Activated CD4-positive, alpha-beta T cell treated with anti-CD3 and anti-CD28 coated beads for 4 hours (primary cell): ENCODE measurements around the gene HIVEP1.
"Not testable (repeated sequence)": the region's sequence is repeated elsewhere in the genome, so short reads cannot be mapped to it uniquely, and the experiment has no call there.

Experiments used
- DNase-seq, 2 donors: peaks; one replicate each; pipeline ENCODE4 v3.0.0-alpha.2; 2020

Gene HIVEP1

DNA sequence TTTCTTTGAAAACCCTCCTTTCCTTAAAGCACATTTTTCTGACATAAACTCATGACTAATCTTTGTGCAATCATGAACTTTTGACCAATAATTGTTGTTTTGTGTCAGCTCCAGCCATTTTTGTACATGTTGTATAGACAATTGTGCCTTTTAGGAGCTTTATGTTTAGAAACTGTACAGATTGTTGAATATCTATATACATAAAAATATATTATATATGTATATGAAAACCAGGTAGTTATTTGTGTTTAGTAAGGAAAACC is 152.3 kb downstream of the HIVEP1 start:
- no peak for DNase-seq

DNA sequence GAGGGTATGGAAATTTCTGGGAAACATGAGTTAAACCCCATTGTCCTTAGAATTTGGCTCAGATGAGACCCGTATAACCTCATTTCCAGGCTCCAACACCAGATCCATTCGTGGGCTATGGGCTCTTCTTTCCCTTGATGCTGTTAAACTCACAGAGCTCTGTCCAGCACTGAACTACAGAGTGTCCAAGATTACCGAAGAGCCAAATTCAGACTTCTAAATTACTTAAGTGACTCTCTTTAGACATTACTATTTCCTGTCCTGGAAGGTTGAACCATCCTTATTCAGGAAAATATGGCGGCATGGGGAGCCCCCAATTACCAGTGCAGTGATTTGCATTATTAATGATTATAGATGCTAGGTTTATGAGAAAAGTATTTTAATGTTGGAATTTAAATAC is 153.2 kb downstream of the HIVEP1 start:
- no peak for DNase-seq

DNA sequence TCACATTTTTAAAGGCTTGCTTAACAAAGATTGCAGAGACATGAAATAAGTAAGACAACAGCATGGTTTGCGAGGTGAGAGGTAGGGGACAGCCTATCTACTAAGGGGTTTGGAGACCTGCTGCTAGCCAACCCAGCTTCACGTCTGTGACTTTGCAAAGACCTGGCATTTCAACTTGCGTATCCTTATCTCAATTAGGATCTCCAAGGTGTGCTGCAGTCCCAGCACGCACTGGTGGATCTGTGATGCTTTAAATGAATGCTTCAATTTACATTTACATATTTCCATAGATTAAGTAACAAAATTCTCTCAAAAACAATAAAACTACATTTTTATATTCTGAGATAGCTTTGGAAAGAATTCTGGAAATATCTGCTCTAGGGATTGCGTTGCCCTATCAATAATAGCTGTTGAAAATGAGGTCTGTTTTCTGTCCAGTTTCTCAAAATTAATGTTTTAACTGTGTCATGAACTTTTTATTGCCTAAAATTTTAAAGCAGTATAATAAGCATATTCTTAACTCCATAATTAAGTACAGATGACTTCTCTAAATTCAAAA is 153.7 kb downstream of the HIVEP1 start:
- DNase-seq: no peak

DNA sequence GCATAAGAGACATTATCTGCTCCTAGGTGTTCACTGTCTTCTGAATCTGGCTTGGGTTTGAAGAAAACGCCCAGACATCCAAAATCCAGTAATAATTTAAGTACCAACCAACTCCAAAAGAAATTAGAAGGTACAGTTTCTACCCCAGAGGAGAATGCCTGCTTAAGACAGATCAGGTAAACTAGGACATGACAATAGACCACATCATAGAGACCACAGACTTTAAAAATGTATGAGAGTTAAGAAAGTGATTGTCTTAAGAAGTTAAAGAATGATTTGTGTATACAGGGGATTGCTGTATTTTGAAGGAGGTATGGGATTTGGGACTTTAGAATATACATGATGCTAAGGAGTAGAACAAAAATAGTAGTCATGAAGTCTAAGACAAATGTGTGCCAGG is 157.3 kb downstream of the HIVEP1 start:
- no peak for DNase-seq

DNA sequence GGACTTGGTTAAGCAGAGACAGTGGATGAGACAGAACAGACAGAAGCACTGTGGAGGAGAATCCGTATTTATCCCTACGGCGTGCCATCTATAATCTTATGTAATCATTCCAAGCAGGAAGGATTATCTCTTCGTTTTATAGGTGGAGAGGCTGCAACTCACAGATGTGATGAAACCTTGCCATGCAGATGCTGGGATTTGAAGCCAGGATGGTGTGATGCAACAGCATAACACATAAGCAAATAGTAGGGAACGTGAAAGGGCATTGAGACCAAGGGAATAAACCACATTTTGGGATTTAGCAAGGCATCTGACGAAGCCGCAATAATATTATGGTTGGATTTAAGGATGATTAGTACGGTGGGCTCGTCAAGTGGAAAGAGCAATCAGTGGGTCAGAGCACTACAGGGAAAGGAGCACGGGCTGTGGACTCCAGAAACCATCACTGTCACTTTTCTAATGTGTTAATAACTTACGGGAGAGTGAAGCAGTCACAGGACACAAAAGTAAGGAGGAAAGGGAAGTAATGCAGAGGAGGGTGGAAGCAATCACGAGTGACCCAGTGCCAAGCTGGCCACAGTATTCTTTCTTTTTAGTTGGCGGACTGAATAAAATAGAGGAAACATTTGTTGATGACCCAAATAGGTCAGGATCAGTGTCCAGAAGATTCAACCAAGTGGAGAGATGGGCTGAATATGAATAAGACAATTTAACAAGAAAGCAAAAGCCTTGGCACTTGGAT is 158.4 kb downstream of the HIVEP1 start:
- no peak for DNase-seq

DNA sequence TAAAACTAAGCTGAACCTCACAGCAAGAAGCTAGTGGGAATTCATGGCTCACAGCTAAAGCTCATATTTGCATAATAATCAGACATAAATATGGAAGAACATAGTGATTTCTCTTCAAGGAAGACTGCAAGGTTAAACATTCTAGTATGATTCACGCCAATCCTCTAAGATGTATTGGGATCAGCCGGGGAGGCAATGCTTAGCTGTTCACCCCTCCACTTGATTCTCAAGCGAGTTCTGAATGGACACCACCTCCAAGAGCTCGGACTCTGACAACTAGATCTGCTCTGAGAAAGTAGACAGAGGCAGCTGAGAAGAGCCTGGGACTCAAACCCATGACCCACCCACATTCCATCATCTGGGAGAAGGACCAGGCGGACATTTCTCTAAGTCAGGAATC is 159.6 kb downstream of the HIVEP1 start:
- DNase-seq: no peak

DNA sequence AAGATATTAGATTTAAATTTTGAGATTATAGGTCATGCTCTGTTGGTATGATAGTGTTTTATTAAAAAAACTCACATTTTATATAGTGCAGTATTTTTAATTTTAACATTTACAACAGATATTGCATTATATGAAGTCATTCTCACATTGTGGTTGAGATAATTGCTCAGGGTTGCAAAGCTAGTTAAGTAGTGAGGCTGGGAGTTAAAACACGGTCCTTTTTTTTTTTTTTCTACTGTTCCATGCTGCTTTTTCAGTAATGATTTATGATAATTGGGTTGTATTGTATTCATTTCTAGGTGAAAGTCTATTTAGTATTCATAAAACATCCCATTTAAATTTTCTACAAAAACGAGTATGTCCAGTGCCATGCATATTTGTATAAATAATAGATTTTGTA is 160.5 kb downstream of the HIVEP1 start:
- no peak for DNase-seq

DNA sequence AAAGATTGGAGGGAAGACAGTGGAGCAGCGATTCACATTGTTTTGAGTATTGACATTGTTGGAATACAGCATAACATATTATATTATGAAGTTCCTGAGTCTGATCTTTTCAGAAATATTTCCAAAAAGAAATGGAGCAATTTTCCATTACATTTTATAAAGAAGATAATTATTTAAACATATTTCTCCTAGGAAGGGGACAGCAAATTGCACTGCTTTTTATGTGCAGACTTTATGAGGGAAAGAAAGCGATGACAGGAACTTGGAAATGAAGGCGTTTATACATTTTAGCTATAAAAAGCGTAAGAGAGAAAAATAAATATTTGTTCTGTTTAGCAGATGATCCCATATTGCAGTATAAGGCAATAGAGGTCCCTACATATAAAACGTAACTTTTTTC is 161.1 kb downstream of the HIVEP1 start:
- no peak for DNase-seq

DNA sequence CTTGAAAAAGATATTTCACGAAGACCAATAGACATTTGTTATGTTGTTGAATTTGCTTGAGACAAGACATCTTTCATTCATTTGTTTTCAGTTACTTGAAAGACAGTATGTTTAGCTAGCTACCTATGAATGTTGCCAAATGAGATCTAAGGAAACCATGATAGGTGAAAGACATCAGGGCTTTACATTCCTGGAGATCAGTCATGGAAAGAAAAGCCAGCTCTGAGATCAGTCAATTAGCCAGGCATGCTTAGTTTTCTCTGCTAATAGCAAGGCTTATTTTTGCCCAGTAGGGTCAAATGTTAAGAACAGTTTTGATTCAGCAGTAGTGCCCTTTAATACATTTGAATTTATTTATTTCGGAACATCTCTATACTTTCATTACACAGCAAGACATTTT is 161.5 kb downstream of the HIVEP1 start:
- no peak for DNase-seq

DNA sequence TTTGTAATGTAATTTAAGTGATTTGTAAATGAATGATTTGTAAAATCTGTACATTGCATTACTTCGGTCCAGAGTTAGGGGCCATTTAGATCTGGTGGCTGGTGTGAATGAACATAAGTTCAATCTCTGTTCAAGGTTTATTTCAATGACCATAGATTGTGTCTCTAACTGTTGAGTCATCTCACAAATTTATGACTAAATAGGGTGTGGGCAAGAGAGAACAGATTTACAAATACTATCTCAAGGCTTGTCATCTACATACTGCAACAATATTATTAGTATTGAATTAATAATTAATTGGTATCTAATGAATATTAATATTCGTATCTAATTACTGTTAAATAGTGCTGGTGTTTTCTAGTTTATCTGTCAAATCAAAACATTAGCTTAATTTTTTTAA is 162.8 kb downstream of the HIVEP1 start:
- DNase-seq: no peak

DNA sequence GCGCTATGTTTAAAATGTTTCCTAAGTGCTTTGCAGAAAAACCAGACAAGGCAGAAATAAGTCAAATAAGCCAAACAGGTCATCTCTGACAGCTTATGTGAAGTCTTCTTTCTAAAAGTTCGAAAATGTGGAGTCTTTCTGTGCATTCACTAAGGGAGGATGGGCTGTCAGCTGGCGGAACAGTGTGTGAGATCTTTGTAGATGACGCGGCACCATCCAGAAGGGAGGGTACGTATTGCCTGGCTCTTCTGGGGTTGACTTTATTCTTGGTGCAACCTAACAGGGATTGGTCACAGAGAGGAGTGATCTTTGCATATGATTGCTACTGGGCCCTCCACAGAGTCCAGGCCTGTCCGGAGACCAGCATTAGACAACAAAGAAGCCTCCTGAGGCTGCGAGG is 163.5 kb downstream of the HIVEP1 start:
- DNase-seq: no peak

DNA sequence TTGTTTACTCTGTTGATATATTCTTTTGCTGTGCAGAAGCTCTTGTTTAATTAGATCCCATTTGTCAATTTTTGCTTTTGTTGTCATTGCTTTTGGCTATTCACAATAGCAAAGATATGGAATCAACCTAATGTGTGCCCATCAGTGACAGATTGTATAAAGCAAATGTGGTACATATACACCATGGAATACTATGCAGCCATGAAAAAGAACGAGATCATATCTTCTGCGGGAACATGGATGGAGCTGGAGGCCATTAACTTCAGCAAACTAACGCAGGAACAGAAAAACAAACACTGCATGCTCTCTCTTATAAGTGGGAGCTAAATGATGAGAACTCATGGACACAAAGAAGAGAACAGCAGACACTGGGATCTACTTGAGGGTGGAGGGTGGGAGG is 164.7 kb downstream of the HIVEP1 start:
- not testable (repeated sequence) for DNase-seq

DNA sequence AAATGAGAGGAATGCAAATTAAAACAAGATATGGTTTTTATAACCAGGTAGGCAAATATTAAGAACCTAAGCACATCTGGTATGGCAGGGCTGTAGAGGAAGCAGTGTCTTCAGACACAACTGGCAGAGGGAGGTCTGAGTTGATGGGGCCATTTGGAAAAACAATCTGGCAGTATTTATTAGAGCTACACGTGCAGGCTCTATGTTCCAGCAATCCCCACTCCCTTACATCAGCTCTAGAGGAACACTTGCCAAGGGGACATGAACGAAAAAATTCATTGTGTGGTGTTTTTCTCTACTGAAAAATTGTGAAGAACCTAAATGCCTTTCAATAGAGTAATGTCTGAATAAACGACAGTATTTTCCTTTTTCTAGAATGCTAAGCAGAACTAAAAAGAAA is 166.4 kb downstream of the HIVEP1 start:
- no peak for DNase-seq

DNA sequence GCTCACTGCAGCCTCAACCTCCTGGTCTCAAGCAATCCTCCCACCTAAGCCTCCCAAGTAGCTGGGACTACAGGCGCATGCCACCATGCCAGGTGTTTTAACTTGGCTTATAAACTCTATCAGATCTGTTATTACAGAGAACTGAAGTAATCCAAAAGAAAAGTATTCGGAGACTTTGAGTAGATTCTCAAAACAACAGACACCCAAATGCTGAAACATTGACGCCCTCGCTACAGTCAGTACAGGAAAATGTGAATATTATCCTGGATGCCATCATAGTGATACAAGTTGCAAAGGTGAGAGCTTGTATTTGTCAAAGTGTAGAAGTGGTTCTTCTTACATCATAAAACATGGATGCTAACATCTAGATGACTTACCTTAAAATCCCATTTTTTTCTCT is 169.4 kb downstream of the HIVEP1 start:
- no peak for DNase-seq

DNA sequence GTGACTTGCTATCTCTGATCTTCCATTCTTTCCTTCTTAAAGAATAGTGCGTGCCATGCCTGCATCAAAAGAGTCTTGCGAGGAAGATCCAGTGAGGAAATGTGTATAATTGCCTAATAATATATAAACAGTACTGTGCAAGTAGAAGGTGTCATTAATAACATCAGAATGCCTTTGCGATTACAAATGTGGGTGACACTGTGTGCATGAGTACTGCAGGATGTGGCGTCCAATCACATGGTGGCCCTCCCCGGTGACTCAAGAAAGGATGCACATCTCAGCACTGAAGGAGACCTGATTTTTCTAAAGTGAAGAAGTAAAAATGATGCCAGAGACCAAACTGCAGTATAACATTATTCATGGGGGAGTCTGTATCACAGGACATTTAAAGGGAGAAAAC is 170.6 kb downstream of the HIVEP1 start:
- DNase-seq: no peak

DNA sequence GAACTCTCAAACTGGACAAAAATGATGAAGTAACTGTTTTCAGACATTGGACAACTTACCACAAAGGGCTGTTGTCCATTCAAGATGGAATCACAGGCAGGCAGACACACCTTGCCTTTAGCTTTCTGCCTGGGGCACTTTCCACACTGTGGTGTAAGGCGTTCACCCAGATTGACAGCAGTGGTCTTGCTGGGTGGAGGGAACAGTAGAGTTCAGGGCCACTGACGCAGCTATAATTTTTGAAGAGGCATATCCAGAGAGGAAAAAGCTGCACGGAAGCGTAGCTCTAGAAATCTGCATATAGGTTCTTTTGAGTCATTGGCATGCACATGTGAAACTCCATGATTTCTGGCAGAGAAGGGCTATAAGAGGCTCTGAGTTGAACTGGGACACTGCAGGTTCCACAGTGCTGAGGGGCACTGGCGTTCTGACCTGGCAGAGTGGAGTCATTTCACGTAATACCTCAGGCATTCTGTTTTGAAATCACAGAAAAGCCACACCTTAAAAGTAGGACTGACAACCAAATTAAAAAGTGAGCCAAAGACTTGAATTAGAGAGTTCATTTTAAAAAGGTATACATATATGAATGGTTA is 173.1 kb downstream of the HIVEP1 start:
- DNase-seq: no peak

DNA sequence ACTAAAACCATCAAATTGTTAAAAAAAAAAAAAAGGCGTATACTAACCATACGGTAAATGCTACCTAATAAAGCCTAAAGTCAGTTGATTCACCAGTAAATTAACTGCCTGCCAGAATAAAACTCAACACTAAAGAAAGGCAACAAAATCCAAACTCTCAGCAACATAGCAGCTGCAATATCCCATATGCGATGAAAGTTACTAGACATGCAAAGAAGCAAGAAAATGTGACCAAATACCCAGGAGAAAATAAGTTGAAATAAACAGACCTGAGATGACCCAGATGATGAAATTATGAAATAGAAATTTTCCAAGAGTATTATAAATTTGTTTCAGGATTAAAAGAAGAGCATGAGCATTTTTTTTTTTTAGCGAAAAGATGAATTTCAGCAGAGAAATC is 174.4 kb downstream of the HIVEP1 start:
- no peak for DNase-seq

DNA sequence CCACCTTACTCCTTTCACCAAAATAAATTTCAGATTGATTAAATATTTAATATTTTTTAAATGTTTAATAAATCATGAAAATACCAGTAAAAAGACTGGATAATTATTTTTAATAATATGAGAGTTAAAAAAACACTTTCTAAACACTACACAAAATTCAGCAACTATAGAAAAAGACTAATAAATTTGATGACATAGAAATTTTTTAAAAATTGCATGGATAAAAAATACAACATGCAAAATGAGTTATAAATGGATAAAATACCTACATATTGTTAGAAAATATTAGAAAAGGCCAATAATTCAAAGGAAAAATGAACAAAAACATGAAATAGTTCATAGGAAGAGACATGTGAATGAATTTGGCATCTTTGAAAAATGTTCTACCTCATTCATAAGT is 177.0 kb downstream of the HIVEP1 start:
- DNase-seq: no peak

DNA sequence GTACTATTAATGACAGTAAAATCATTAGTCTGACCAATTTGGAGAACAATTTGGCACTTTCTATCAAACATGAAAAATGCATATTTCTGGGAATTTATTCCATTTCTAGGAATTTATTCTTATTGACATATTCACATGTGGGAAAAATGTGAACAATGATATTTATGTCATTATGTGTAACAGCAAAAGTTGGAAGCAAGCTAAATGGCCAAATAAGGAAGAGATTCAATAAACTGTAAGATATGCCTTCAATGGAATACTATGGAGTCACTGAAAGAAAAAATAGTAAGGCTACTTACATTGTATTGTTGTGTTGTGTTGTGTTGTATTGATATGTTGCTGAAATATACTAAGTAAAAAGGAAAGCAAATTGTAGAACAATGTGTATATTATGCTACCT is 177.5 kb downstream of the HIVEP1 start:
- no peak for DNase-seq

DNA sequence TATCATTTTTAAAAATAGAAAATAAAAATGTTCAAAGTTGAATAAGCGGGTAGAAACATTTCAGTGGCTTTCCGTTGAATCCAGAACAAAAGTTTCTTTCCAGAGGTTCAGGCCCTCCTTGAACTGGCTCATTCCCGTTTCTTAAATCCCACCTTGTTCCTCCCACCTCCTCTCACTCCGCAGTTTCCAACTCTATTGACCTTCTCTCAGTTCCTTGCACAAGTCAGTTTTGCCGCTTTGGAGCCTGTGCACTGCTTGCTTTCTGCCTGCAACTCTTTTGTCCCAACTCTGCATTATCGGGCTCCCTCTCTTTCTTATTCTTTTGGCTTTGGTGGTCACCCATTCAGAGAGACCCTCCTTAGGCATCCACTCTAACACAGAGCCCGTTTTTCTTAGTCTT is 178.1 kb downstream of the HIVEP1 start:
- DNase-seq: no peak

DNA sequence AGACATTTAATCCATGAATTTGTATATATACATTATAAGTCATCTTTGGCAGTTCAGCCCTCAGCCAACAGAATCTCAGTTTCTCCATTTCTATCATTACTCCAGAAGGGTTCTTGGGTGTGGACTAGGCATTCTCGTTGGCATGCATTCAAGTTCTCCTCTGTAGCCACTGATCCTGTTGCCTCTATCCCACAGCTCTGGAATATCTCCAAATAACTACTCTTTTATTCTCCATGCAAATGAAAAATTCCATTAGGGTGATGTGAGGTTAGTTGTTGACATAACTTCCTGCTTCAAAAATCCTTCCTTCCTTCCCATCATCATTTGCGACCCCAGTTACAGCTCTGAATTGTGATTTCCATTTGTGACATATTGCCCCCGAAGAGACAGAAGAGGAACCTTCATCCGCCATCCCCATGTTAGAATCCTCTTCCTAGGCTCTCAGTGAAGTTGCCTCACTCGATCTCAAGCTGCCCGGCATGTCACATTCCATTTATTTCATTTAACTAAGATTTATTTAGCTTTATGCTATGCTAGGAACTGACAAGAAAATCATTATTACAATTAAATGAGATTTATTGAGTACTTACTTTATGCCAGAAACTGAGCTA is 184.3 kb downstream of the HIVEP1 start:
- DNase-seq: no peak

DNA sequence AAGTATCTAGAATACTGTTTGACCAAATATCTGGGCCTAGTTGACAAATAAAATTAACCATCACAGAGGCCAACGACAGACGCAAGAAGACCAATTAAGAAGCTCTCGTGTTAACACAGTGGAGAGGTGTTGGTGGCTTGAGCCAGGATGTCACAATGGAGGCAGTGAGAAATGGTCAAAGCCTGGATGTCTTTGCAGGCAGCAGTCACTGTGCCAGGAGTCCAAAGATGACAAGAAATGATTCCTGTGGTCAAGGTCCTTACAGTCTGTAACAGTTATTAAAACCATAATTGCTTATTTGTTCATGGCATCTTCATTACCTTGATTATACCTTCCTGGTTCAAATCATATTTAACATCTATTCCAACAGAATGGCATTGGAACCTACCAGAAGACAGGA is 186.7 kb downstream of the HIVEP1 start:
- DNase-seq: no peak

DNA sequence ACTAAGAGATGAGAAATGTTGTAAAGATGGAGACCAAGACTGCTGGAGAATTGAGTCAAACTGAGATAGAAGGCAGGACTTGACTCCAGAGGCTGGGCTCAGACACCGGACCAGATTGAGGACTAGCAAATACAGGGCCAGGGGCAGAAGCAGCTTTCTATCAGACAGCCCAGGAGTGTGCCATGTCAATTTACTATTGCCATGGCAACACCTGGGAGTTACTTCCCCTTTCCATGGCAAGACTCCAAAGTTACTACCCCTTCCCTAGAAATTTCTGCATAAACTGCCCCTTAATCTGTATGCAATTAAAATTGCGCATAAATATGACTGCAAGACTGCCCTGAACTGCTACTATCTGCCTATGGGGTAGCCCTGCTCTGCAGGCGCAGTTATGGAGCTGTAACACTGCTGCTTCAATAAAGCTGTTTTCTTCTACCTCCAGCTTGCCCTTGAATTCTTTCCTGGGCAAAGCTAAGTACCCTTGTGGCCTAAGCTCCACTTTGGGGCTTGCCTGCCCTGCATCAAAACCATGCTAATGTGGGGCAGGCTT is 188.0 kb downstream of the HIVEP1 start:
- no peak for DNase-seq

DNA sequence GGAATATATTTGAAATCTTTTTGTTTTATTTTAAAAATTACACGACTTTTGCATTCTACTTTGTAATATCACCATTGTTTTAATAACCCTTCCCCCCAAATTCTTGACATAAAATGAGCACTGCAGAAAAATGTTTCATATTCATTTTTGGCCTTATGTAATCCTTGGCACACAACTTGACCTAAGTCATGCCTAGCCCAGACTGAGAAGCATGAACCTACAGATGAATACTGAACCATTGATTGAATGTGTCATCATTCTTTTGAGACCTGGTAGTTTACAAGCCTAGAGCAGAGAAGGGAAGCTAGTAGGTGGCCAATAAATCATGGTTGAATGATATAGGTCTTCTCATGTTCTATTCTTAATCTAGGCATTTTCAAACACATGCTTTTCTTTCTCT is 188.6 kb downstream of the HIVEP1 start:
- DNase-seq: no peak
